Activated T-helper 1 cell treated with anti-CD3 and anti-CD28 coated beads, Interleukin-2, amount 50 U/mL, for 16 hours (primary cell): ENCODE results near the gene NR1H3.
"Not testable (repeated sequence)": the region's sequence is repeated elsewhere in the genome, so short reads cannot be mapped to it uniquely, and the experiment has no call there.

Experiments
- DNase-seq, 2 donors: peaks; one replicate each; pipeline ENCODE4 v3.0.0-alpha.2; 2020; ENCODE audit warnings: low read depth in 1 of 2, low spot score in 1 of 2

NR1H3 gene

DNA sequence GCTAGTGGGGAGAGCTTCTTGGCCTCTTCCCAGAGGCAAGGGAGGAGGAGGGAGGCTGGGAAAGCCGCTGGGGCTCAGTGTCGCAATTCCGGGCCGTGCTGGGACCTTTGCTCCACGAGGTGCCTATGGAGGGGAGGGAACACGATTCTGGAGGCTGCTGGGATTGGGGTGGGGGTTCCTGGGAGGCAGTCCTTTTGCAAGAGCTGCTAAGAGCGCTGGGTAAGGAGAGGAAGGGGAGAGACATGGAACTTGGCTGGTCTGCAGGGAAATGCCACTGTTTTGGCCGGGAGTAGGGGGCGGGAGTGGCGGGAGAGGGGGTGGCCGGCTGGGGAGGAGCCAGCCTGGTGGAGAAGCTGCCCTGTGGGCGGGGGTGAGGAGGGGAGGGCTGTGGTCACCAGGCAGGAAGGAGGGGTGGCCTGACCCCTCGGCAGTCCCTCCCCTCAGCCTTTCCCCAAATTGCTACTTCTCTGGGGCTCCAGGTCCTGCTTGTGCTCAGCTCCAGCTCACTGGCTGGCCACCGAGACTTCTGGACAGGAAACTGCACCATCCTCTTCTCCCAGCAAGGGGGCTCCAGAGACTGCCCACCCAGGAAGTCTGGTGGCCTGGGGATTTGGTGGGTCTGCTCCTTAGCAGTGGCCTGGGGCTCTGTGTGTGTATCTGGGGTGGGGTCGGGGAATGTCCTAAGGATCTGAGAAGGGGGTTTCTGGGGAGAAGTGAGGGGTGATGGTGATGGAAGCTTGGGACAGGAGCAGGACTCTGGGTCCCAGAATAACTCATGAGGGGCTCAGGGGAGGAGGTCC lies at the start of gene NR1H3:
TSS of gene NR1H3 (plus strand) at position 480 of the 800 bp plus-strand sequence. CDS start 1,221 bp downstream, outside the sequence.
- DNase-seq, result no peak

DNA sequence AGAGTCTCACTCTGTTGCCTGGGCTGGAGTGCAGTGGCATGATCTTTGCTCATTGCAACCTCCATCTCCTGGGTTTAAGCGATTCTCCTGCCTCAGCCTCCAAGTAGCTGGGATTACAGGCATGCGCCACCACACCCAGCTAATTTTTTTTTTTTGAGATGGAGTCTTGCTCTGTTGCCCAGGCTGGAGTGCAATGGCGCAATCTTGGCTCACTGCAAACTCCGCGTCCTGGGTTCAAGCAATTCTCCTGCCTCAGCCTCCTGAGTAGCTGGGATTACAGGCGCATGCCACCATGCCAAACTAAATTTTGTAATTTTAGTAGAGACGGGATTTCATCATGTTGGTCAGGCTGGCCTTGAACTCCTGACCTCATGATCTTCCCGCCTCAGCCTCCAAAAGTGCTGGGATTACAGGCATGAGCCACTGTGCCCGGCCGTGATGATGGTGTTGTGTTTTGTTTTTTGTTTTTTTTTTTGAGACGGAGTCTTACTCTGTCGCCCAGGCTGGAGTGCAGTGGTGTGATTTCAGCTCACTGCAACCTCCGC lies 49.7 kb upstream of the NR1H3 start:
- not testable (repeated sequence) for DNase-seq

DNA sequence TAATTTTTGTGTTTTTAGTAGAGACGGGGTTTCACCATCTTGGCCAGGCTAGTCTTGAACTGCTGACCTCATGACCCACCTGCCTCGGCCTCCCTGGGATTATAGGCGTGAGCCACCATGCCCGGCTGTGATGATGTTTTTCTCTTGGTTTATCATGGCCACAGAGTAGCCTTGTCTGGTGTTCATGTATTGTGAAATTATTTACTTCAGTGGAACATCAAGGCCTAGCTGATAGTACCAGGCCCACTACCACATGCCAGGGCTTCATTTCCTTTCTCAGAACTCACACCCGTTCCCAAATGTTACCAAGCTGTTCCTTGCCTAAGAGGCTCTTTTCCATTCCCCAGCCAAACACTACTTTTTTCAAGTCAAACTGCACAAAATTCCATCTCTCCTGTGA lies 49.2 kb upstream of the NR1H3 start:
- no peak for DNase-seq

DNA sequence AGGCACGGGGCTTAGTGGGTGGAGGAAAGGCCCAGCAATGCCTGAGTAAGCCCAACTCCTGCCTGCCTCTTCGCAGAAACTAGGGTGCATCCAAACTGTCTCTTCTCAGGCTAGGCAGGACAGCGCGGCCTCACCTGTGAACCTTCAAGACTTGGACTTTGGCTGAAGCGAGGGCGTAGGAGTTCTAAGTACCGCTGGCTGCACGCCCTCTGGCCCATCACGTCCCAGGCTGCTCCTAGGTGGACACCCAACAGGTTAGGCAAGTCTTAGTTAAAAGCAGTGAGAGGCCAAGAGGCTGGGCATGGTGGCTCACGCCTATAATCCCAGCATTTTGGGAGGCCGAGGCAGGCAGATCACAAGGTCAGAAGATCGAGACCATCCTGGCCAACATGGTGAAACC lies 44.9 kb upstream of the NR1H3 start:
- no peak for DNase-seq

DNA sequence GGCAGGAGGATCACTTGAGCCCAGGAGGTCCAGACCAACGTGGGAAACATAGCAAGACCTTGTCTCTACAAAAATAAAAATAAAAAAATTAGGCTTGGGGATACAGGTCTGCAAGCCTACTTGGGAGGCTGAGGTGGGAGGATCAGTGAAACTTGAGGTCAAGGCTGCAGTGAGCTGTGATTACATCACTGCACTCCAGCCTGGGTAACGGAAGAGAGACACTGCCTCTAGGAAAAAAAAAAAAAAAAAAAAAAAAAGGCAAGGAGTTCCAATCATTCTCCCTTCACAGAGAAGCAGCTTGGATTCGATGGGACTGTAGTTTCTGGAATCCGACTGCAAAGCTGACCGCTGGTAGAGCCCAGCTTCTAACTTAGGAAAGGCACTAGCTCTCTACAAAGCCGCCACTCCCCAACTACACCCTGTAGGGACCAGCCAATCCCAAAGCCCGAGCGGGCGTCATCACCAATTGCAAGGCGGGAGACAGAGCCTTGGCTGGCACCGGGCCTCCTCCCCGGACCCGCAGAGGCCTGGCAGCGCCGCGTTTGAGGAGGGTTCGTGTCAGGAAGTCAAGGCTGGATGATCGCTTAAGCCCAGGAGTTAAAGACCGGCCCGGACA lies 43.7 kb upstream of the NR1H3 start:
- peak; percentile 64 to 70 for DNase-seq

DNA sequence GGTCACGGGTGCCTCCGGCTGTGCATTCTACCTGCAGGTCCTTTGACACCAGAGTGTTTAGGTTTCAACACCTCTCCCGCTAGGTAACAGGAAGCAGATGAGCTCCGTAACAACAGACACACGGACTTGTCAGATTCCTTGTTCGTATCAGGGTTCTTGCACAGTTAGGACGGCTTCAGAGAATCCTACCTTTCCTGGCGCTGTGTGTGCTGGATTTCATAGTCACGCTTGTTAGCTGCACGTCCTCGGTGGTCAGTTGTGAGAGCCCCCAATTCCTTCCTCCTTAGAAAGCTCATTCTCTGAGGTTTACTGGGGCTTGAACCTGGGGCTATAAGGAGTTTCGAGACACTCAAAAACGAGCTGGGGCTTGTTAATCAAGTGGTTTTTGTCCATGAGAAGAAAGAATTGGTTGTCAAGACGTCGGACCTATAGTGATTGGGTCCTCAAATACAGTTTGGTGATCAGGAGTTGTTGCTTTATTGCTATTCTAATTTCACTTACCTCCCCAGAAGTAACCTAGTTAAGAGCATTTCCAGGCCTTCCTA lies 42.4 kb upstream of the NR1H3 start:
- no peak for DNase-seq

DNA sequence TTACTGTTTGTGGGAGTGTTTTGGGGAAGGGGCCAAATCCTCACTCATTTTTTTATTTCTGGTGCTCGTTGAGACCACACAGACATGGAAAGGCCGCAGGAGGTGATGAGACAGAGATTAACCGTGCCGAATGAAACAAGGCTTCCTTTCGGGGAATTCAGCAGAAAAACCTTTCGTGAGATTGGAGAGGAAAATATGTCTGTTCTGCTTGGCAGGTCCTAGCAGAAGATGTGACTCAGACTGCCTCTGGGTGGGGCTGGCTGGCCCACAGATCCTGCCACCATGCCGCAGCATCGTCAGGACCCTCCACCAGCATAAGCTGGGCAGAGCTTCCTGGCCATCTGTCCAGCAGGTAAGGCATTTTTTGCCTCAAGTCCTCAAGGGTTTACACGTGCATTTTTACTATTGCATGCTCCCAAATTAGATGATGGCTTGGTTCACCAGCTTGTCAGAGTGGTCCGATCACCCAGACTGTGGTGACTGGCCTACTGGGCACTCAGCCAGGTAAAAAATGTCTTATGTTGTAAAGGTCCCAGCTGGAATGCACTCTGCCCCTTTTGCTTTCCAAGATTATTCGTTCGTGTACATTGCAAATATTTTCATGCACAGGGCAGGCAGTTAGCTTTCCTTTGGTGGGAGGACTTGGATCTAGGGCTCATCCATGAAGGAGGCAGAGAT lies 41.5 kb upstream of the NR1H3 start:
- DNase-seq, result peak in 1 of 2 donors; percentile 52

DNA sequence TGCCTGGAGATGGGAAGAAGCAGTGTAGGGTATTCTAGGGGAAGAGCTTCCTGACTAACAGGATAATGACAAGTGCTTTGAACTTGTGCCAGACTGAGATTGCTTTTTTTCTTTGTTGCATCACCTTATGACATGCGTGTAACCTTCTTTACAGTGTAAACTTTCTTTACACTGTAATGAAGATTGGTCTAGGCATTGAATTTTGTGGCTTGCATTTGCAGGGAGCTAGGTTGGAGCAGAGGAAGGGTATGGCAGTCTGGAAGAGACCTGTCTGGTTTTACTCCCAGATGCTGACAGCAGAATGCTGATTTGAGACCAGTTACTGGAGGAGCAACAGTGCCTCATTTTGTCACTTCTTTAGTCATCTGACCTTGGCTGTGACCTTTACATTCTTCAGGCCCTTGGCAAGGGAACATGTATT lies 37.4 kb upstream of the NR1H3 start:
- DNase-seq, result no peak

DNA sequence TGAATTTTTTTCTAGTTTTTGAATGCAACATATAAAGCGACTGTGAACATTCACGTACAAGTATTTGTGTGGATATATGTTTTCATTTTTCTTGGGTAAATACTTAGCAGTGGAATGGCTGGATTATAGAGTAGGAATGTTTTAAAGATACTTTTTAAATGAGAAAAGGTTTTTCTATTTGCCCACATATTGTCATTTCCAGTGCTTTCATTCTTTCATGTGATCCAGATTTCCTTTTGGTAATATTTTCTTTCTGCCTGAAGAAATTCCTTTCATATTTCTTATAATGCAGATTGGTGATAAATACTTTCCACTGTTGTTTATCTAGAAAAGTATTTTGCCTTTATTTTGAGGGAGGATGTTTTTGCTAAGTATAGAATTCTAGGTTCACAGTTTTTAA lies 35.1 kb upstream of the NR1H3 start:
- no peak for DNase-seq

DNA sequence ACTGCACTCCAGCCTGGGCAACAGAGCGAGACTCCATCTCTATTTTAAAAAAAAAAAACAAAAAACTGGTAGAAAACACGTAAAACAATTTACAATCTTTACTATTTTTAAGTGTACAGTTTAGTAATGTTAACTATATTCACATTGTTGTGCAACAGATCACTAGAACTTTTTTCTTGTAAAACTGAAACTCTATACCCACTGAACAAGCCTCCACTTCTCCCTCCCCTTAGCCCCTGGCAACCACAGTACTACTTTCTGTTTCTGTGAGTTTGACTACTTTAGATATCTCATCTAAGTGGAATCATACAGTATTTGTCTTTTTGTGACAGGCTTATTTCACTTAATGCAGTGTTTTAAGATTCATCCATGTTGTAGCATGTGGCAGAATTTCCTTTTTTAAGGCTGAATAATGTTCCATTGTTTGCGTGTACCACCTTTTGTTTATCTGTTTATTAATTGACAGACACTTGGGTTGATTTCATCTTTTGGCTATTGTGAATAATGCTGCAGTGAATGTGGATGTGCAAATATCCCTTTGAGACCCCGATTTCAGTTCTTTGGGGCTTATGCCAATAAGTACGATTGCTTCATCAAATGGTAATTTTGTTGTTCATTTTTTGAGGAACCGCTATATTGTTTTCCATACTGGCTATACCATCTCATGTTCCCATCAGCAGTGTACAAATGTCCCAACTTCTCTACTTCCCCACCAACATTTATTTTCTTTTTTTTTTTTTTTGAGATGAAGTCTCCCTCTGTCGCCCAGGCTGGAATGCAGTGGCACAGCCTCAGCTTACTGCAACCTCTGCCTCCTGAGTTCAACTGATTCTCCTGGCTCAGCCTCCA lies 32.0 kb upstream of the NR1H3 start:
- DNase-seq, result no peak

DNA sequence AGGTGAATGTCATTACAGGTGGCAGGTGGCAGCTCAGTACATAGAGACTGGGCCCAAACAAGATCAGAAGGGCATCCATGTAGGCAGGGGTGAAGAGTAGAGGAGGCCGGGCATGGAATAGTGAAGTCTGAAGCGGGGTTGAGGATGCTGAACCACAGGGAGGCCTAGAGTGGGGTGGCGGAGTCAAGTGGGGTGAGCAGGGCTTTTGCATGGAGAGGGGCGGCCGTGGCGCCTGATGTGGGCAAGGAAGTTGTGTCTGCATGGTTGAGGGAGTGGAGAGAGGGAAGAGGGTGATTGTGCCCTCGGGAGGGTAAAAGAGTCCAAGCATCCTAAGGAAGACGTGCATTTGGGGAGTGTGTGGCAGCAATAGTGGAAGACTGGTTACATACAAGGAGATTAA lies 28.6 kb upstream of the NR1H3 start:
- DNase-seq, result no peak

DNA sequence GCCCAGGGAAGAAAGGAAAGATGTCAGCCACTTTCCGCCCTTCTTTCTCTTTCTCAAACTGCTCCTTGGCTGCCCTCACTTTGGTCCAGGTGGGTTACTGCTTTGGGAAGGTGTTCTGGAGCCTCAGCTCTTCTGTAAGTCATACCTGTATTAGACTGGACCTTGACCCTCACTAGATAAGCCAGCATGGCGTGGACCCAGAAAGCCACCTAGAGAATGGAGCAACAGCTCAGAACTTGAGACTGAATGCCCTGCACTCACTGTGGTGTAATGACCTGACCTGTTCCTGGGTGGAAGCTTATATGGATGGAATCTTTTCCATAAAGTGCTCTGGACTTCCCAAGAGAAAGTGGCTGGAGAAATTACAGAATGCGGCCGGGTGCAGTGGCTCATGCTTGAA lies 24.7 kb upstream of the NR1H3 start:
- no peak for DNase-seq

DNA sequence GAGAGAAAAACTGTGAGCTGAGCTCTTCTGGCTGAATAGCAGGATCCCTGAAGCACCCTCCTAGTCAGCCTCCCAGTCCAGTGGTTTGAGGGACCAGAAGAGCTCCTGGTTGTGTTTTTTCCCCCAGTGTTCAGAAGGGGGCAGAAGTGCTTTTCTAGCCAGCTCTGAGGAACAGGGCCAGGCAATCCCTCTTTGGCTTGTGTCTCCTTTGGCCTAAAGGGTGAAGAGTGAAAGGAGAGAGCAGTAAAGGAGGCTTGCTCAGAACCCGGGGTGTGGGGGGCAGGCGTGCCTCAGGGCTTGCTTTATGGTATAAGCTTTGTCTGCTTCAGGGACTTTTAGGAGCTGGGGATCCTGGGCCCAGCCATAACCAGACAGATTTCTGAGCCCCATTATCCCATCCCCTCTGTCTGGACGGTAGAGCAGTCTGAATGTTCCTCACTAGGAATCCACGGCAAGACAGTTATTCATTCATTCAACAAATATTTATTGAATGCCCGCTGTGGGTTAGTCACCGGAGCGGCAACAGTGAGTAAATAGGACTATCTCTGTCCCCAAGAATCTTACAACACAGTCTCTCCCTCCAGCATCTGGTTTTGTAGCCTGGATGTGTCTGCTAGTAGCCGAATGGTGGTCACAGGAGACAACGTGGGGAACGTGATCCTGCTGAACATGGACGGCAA lies 23.7 kb upstream of the NR1H3 start:
- no peak for DNase-seq

DNA sequence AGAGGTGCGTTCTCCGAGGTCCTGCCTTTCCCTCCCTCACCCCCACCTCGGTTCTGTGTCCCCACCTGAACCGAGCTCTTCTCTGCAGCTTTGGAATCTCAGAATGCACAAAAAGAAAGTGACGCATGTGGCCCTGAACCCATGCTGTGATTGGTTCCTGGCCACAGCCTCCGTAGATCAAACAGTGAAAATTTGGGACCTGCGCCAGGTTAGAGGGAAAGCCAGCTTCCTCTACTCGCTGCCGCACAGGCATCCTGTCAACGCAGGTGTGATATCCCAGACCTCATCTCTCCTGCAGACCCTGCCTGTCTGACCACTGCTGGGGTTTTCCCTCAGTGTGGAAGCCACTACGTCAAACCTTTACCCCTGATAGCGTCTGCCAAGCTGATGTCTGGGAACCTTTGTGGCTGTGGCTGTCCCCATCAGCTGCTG lies 23.1 kb upstream of the NR1H3 start:
- peak in 1 of 2 donors; percentile 44 for DNase-seq

DNA sequence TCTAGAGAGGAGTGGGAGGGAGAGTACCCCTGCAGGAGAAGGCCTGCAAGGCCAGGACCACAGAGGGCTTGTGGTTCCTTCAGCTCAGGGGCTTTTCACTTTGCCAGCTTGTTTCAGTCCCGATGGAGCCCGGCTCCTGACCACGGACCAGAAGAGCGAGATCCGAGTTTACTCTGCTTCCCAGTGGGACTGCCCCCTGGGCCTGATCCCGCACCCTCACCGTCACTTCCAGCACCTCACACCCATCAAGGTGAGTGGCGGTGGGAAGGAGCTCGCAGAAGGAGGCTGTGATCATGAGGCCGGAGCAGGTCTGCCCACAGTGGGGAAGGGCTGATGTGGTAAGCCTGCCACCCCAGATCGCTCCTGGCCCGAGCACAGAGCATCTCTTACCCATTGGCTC lies 22.6 kb upstream of the NR1H3 start:
- DNase-seq, result no peak

DNA sequence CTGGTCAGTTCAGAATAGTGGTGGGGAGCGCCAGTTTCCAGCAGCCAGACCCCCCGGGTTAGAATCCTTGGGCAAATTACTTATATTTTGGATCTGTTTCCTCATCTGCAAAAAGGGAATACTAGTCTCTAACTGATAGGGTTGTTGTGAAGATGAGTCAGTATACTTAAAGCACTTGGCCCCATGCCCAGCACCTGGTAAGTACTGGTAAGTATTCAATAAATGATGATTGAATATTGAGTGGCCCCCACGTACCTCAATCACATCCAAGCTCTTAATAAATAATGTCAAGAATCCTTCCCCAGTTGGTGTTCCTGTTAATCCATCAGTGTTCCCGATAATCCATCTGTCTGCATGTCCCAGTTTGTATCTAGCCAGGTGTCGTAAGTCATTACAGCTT lies 21.3 kb upstream of the NR1H3 start:
- DNase-seq, result no peak

DNA sequence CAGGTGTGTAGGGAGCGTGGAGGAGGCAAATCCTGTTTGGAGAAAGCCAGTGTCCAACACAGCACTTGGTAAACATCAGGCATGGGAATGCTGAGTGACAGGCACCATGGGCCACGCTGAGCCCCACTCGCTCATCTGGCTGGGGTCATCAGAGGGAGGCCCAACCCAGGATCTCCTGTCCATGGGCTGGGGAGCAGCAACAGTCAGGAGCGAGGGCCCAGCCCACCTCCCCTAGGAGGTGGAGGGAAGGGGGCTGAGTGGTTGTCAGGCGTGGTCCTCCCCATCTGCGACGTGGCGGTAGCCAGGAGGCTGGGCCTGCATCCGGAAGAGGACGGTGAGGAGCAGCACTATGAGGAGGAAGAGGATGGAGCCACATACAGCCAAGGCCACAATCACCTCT lies 17.9 kb upstream of the NR1H3 start:
- no peak for DNase-seq

DNA sequence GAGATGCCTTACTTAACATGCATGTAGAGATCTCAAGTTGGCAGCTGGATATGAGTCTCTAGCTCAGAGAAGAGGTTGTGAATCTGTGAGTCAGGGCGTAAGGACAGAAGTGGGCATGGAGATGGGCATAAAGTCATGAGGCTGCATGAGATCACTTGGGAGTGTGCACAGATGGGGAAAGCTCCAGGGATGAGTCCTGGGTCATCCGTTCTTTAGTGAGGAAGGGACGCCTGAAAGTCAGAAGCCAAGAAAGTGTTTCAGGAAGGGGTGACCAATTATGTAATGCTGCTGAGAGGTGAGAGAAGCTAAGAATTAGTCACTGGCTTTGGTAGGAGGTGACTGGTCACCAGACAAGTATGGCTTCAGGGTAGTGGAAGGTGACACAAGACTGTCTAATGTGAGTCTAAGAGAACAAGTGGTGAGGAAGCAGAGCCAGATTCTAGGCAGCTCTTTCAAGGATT lies 15.9 kb upstream of the NR1H3 start:
- DNase-seq, result no peak

DNA sequence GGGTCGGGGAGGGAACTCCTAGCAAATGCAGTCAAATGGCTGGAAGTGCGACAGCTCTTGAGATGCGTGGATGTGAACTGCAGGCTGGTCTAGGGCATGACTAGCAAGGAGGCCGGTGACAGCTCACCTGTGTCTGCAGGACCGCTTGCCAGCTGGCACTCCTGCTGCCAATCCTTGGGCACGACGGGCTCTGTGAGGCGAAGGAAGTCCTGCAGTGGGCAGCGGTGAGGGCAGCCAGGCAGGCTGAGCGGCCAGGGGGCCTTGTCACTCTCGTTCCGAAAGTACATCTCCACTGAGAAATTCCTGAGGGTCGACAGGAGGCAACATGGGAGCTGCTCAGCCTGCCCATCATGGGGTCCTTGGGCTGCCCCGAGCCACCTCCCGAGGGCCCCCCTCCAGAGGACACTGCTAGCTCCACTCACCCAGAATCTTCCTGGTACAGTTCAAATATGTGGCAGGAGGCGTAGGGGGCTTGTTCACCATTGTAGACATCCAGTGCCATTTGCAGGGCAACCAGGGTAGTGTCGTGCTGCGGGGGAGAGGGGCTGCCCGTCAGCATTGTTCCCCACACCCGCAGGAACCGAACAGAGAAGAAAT lies 15.1 kb upstream of the NR1H3 start:
- no peak for DNase-seq

DNA sequence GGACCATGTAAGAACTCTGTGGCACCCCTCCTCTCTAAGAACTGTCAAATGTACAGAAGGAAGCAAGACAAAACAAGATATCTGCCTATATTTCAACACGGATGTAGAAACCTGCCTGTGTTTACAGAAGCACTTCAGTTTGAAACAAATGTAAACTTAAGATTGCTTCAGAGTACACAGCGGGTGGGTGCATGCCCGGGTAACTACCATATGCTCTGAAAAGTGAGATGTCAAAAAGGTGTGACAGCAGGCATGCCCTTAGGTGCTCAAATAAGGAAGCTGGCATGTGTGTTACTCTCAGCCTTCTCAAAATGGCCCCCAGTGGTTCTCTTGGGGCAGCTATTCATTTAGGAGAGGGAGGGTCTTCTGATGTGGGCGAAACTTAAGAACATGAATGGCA lies 14.3 kb upstream of the NR1H3 start:
- no peak for DNase-seq
